ENCODE data around the gene SCARF2. TPM values are rescaled to one million over a fixed set of nuclear protein-coding genes. Genes with fewer than 3 reads are reported as not detected.

SCARF2 gene
- total and polyA plus RNA-seq, 2 of the 8 experiments (the other 6 are each of a cell fraction or from before 2014, with no cell fraction given) = 4.2 to 9.8 TPM

DNA sequence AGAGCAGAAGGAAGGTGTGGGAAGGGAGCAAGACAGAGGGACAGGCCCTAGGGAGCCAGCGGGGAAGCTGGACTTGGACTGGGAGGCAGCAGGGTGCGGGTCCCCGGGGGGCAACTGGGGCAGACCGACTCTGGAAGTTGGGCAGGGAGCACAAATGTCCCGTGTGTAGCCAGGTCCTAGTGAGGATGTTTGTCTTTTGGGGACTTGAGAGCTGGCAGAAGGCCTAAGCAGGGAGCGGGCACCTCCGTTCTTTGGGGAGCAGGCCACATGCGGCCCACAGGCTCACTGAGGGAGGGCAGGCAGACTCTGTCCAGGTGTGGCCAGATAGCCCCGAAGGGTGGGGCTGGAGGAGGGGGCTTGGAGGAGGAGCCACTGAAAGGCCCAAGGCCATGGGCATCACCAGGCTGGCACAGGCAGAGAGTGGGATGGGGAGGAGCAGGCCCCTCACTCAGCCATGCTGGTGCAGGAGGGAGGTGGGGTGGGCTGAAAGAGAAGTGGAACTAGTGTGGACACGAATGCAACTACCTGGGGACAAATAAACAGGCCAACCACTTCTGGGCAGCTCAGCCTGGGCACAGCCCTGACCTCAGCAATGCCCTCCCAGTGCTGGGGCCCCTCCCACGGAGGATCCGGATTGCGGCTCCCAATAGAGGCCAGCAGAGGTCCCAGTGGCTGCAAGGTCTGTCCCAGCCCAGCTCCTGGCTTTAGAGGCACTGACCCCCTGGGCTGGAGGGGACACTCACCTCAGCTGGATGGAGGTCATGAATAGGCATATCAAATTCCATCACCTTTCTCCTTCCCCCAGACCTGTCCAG, 1.3 kb upstream of the SCARF2 start:
- H3K9me3 ChIP-seq (ENCODE audit: insufficient read depth in 2 of 2, low read depth in 1 of 2, low read length in 1 of 2) = no peaks in the 10 kb centered on the region
- DNase-seq (ENCODE audit: low read depth in 1 of 2, low spot score in 2 of 2) = no peak
- peaks cover 0 to 3% (median 0%) of the 10 kb centered on the region in 4 experiments; a peak in 1 of 8 replicates for H3K36me3 ChIP-seq (ENCODE audit: control insufficient read depth in 2 of 4, insufficient read depth in 4 of 4, low read length in 3 of 4)
- peak overlapping the region; percentile 86 to 90 for H3K4me2 ChIP-seq (ENCODE audit: insufficient read depth in 1 of 2, low read depth in 2 of 2, low read length in 2 of 2)
- H4K91ac ChIP-seq (replicated peaks; ENCODE audit: insufficient read length, low read length) = no peak overlapping the region
- no peak overlapping the region for H2BK120ac ChIP-seq (replicated peaks; ENCODE audit: low read depth, low read length)
- H3K23me2 ChIP-seq (ENCODE audit: low read depth, low read length) = peaks cover 17% of the 10 kb centered on the region; the same call in 1 of the 2 replicates
- H3K4me1 ChIP-seq (replicated peaks in 1 of 4; ENCODE audit: control insufficient read depth in 3 of 4, insufficient read depth in 4 of 4, low read length in 3 of 4) = peaks cover 0 to 15% (median 6%) of the 10 kb centered on the region in 4 experiments; a peak in 5 of 7 replicates
- H3K18ac ChIP-seq (ENCODE audit: extremely low read depth, low read length) = no peak overlapping the region
- H3K56ac ChIP-seq (replicated peaks; ENCODE audit: insufficient read length, low read depth, low read length) = no peak overlapping the region
- peaks cover 2% of the 10 kb centered on the region; the same call in 1 of the 2 replicates for H3K79me1 ChIP-seq (ENCODE audit: low read depth, low read length)
- peaks cover 18 to 52% (median 47%) of the 10 kb centered on the region in 4 experiments for H3K27me3 ChIP-seq (replicated peaks in 1 of 4; ENCODE audit: control insufficient read depth in 3 of 4, extremely low read depth in 1 of 4, insufficient read depth in 3 of 4, low read length in 3 of 4)
- no peak overlapping the region; the same call in 1 of the 2 replicates for H2BK20ac ChIP-seq (ENCODE audit: low read length)
- no peak overlapping the region for H2AK5ac ChIP-seq (ENCODE audit: low read depth, low read length)
- H3K27ac ChIP-seq (ENCODE audit: low read depth, low read length) = no peak overlapping the region
- H4K8ac ChIP-seq (ENCODE audit: extremely low read depth, insufficient read depth, low read length) = no peak overlapping the region; the same call in 1 of the 2 replicates
- WGBS, 2 experiments (ENCODE audit: extremely low coverage in 1 of 2, insufficient coverage in 1 of 2, insufficient read length in 1 of 2, insufficient replicate concordance in 2 of 2, low coverage in 1 of 2, low lambda C conversion rate in 2 of 2, missing lambda C conversion rate in 1 of 2) = 72% methylated on average over 13 of the region's 13 CpGs; no CpG with 5 or more reads in 1 of the 2 experiments
- H2BK5ac ChIP-seq (ENCODE audit: low read depth, low read length) = no peak overlapping the region
- peaks cover 11 to 21% of the 10 kb centered on the region in 2 experiments for H4K20me1 ChIP-seq (replicated peaks in 1 of 2; ENCODE audit: control insufficient read depth in 1 of 2, insufficient read depth in 2 of 2, low read length in 2 of 2)
- H2BK15ac ChIP-seq (ENCODE audit: low read length) = no peak overlapping the region
- H3K14ac ChIP-seq (ENCODE audit: insufficient read length) = no peak overlapping the region
- ChIA-PET POLR2A (ENCODE audit: partially characterized antibody) (interaction anchor here (1.1 to 1.5 kb wide), 2 partner anchors 26 to 44 kb away, joined by 3 to 4 read pairs; no protein-coding TSS in a partner anchor), CTCF (ENCODE audit: partially characterized antibody) (interaction anchor here (0.5 to 4.2 kb wide), 9 partner anchors 9 to 170 kb away, joined by 3 to 47 read pairs (median 5); no protein-coding TSS in a partner anchor)
- H3K23ac ChIP-seq (ENCODE audit: insufficient read length) = no peak overlapping the region
- H2AFZ ChIP-seq (ENCODE audit: low read length) = no peak overlapping the region
- TF ChIP-seq NRF1 (IDR thresholded peaks at IDR 0.05; ENCODE audit: low read depth, low read length) (no peak), TEAD4 (IDR thresholded peaks at IDR 0.05; ENCODE audit: low read depth, low read length) (no peak), RAD21 (IDR thresholded peaks at IDR 0.05 in 1 of 2, conservative IDR thresholded peaks at IDR 0.05 in 1 of 2; ENCODE audit: low read depth in 2 of 2, low read length in 2 of 2) (peak; percentile 23 to 40; a peak in 3 of 4 replicates), SP4 (IDR thresholded peaks at IDR 0.05; ENCODE audit: low read length) (no peak)
- TF ChIP-seq, protein P1, sequence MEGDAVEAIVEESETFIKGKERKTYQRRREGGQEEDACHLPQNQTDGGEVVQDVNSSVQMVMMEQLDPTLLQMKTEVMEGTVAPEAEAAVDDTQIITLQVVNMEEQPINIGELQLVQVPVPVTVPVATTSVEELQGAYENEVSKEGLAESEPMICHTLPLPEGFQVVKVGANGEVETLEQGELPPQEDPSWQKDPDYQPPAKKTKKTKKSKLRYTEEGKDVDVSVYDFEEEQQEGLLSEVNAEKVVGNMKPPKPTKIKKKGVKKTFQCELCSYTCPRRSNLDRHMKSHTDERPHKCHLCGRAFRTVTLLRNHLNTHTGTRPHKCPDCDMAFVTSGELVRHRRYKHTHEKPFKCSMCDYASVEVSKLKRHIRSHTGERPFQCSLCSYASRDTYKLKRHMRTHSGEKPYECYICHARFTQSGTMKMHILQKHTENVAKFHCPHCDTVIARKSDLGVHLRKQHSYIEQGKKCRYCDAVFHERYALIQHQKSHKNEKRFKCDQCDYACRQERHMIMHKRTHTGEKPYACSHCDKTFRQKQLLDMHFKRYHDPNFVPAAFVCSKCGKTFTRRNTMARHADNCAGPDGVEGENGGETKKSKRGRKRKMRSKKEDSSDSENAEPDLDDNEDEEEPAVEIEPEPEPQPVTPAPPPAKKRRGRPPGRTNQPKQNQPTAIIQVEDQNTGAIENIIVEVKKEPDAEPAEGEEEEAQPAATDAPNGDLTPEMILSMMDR (IDR thresholded peaks at IDR 0.05; ENCODE audit: control extremely low read depth in 1 of 3, insufficient read depth in 1 of 3, low read depth in 1 of 3, low read length in 3 of 3) = peak; percentile 32 to 46 (median 44)
- H3K79me2 ChIP-seq (ENCODE audit: control insufficient read depth in 1 of 2, insufficient read depth in 2 of 2, low read length in 2 of 2) = no peaks in the 10 kb centered on the region
- H4K5ac ChIP-seq (ENCODE audit: insufficient read length, low read depth, low read length) = no peak overlapping the region
- no peak for FAIRE-seq
- no peak overlapping the region for H3K9ac ChIP-seq (replicated peaks in 1 of 4; ENCODE audit: extremely low read depth in 1 of 4, low read depth in 3 of 4, low read length in 3 of 4)
- H3K4me3 ChIP-seq (ENCODE audit: extremely low read depth in 1 of 4, insufficient read depth in 2 of 4, low read depth in 3 of 4, low read length in 4 of 4) = no peak overlapping the region
- peak overlapping the region; percentile 50; the same call in 1 of the 2 replicates for H2BK12ac ChIP-seq (ENCODE audit: low read depth, low read length)
- H3K4ac ChIP-seq (replicated peaks; ENCODE audit: insufficient read length, low read depth, low read length) = no peak overlapping the region
